Skeletal muscle satellite cell (primary cell): ENCODE results near the gene ADAMTSL2. TPM values are rescaled to one million over a fixed set of nuclear protein-coding genes. Genes with fewer than 3 reads are reported as not detected.
A peak's percentile ranks its signal among the peaks of the same experiment; 100 is the strongest.

Source experiments
- H3K27me3 ChIP-seq: 2 replicates; pipeline ENCODE4 v1.7.0; 2013; ENCODE audit warnings: low read length; ENCODE audit not compliant: control insufficient read depth, insufficient read depth
- H3K36me3 ChIP-seq: 2 replicates; pipeline ENCODE4 v1.7.0; 2013; ENCODE audit warnings: mild to moderate bottlenecking, control low read depth, low read length; ENCODE audit not compliant: insufficient read depth
- H3K4me1 ChIP-seq: 2 replicates; pipeline ENCODE4 v1.7.0; 2013; ENCODE audit warnings: low read length; ENCODE audit not compliant: control insufficient read depth, insufficient read depth
- H3K4me2 ChIP-seq: 2 replicates; pipeline ENCODE4 v1.7.0; 2013; ENCODE audit warnings: mild to moderate bottlenecking, low read length
- H3K4me3 ChIP-seq: 2 replicates; pipeline ENCODE4 v1.7.0; 2013; ENCODE audit warnings: low read length
- H3K9ac ChIP-seq: 2 replicates; pipeline ENCODE4 v1.7.0; 2013; ENCODE audit warnings: mild to moderate bottlenecking, low read depth, low read length, moderate library complexity
- H3K9me3 ChIP-seq: replicated peaks from 2 replicates; pipeline ENCODE4 v1.7.0; 2013; ENCODE audit warnings: mild to moderate bottlenecking, control low read depth, low read length
- total RNA-seq: library from RNA; depleted of rRNA; stranded (reverse); fragments of >200 nt; gene quantifications from 2 replicates; pipeline ENCODE4 v1.2.3, GENCODE V29; 2012; rRNA removed

Gene ADAMTSL2
- under 0.01 and 0.44 TPM in 2 replicates for total RNA-seq

DNA sequence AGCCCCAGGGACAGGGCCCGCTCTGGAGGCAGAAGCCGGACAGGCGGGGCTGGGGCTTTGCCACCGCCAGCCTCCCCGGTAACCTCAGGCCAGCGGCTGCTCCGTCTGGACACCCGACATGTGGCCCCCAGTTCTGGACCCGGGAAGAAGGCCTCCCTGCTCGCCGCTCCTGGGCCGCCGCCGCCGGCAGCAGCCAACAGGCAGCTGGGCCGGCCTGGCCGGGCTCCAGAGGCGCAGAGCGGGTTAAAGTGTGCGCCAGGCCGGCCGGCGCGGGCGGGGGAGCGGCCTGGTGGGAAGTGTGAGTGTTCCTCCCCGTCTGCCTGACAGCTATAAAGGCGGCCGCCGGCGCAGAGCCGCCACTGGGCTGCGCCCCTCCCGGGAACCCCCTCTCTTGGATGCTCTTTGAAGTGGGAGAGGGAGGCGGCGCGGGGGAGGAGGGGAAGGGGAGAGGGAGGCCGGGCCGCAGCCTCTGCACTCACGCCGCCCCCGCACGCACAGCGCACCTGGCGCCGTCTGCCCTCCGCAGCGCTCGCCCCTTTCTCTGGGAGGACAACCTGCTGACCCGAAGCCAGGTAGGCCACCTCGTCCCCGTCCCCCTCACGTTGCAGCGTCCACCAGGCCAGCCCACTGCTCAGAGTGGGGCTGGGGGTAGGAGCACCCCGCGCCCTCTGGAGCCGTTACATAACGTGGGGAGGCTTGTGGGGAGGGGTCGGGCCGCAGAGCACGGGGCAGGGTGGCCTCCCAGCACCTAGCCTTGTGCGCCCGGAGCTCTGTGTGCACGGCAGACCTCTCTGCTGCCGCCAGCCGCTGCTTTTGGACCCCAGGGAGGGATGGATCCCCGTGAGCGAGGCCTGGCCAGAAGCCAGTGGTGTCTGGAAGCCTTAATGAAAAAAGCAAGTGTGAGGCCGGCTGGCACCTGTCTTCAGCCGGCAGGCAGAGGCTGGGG is at the start of gene ADAMTSL2:
ADAMTSL2 (plus strand) TSS at position 359 of the 946 bp plus-strand sequence. CDS start 2,009 bp downstream, outside the sequence.
- Histone ChIP-seq H3K4me3 (peak within 1 kb of the TSS; percentile 45), H3K4me1 (peaks cover 9% of the 10 kb centered on the region), H3K9me3 (no peaks in the 10 kb centered on the region), H3K9ac (peak within 1 kb of the TSS; percentile 21), H3K4me2 (peak within 1 kb of the TSS; percentile 59), H3K27me3 (peaks cover 77% of the 10 kb centered on the region), H3K36me3 (no peaks in the 10 kb centered on the region)

DNA sequence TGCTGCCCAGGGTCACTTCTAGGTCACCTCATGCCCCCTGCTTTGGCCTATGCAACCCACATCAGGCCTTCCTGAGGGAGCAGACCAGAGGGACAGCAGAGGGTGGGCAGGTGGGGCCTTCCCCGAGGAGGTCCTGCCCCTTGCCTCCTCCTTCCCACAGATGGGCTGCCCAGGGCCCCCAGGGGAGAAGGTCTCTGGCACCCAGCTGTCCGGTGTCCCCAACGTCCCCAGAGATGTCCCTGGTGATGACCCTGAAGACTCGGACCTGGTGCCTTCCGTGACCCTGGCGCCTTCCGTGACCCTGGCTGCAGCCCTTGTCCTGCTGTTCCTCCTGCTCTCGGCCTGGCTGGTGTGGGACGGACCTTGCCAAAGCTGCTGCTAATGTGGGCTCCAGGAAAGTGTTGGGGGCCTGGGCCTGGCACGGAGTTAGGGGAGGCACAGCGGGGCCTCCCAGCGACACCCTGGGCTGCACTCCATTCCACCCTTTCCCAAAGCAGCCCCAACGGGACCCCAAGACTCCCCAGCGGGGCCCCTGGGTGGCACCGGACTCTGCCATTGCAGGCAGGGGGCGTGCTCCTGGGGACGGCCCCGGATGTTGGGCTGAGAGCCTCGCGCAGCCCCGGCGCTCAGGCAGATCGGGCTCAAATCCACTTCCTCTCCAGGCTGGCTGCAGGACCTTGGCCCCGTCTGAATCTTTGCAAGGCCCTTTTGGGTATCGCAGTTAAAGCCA is 48.8 kb upstream of the ADAMTSL2 start:
- Histone ChIP-seq H3K9me3 (no peaks in the 10 kb centered on the region), H3K27me3 (peaks cover 14% of the 10 kb centered on the region), H3K9ac (no peak overlapping the region), H3K4me2 (no peak overlapping the region), H3K4me3 (no peak overlapping the region), H3K36me3 (no peaks in the 10 kb centered on the region), H3K4me1 (no peaks in the 10 kb centered on the region)

DNA sequence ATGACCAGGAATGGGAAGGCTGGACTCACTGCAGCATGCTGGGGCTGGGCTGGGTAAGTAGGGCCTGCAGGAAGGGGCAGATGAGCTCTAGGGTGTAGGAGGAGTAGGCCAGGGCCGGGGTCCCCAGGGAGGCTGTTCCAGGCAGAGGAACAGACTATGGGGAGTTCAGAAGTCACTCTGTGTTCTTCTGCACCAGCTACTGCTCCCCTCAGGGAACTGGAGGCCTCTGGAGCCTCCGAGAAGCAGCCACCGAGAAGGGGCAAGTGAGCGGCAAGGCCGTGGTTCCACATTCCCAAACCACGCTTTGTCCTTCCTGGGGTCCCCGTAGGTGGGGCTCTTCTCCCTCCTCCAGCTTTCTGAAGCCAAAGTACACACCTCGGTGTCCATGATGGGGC is 47.2 kb upstream of the ADAMTSL2 start:
- H3K27me3 ChIP-seq, result peaks cover 14% of the 10 kb centered on the region
- no peaks in the 10 kb centered on the region for H3K9me3 ChIP-seq
- H3K36me3 ChIP-seq, result no peaks in the 10 kb centered on the region
- H3K9ac ChIP-seq, result no peak overlapping the region
- peaks cover 8% of the 10 kb centered on the region for H3K4me1 ChIP-seq
- H3K4me2 ChIP-seq, result no peak overlapping the region
- H3K4me3 ChIP-seq, result no peak overlapping the region

DNA sequence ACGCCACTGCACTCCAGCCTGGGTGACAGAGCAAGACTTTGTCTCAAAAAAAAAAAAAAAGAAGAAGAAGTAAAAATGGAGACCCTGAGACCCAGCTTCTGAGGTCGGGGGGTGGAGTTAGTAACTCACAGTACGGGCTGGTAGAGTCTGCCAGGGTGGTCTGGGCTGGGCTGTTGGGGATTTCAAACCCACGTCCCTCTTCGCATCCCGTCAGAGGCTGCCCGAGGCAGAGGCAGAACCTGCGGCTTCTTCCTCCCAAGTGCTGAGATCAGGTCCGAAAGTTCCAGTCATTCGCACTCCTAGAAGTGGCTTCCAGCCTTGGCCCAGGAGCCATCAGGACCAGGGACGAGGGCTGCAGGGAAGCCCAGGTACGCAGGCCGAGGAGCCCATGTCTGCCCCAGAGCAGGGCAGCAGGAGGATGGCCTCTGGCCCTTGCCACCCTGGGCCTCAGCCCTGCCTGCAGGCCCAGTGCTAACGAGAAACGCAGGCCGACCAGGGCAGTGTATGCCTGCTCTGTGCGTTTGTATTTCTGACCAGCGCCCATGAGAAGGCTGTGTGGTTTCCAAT is 45.7 kb upstream of the ADAMTSL2 start:
- no peak overlapping the region for H3K4me2 ChIP-seq
- H3K27me3 ChIP-seq, result peaks cover 4% of the 10 kb centered on the region
- no peak overlapping the region for H3K9ac ChIP-seq
- no peak overlapping the region for H3K4me3 ChIP-seq
- no peaks in the 10 kb centered on the region for H3K9me3 ChIP-seq
- H3K4me1 ChIP-seq, result peaks cover 14% of the 10 kb centered on the region
- H3K36me3 ChIP-seq, result no peaks in the 10 kb centered on the region

DNA sequence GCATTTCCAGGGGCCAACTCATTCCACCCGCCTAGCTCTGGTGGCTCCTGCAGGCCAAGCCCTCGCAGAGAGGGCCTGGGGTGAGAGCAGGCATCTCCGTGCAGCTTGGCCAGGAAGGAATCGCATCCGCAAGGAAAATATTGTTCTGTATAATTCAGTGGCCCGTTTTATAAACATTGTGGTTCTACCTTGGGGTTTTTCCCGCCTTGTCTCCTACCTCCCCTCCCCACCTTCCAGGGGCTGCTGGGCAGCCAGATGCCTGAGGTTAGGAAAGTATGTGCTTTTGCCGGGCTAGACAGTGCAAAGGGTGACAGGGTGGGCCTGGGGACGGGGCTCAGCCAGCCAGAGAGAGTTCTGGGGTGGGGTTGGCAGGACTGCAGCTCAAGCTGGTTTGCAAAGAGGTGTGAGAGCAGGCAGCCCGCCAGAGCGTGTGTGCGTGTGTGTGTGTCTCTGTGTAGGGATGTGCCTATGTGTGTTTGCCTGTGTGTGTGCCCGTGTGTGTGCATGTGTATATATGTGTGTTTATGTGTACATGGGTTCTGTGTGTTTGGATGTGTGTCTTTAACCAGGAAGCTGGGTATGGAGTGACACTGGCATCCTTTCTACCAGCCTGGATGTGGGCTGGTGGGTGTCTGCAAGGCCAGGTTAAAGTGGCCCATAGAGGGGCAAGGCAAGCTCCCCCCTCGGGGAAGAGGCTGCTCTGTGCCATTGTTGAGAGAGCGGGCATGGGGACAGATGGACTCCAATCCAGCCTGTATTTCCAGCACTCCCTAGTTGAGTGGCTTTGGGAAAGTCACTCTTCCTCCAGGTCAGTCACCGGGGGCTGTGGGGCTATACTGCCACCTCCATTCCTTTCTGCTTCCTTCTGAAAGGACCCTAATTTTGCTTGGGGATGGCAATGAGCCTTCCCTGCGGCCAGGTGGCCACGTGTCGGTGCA is 45.0 kb upstream of the ADAMTSL2 start:
- no peak overlapping the region for H3K4me3 ChIP-seq
- peaks cover 14% of the 10 kb centered on the region for H3K4me1 ChIP-seq
- H3K27me3 ChIP-seq, result peaks cover 2% of the 10 kb centered on the region
- no peak overlapping the region for H3K9ac ChIP-seq
- no peaks in the 10 kb centered on the region for H3K9me3 ChIP-seq
- no peak overlapping the region for H3K4me2 ChIP-seq
- no peaks in the 10 kb centered on the region for H3K36me3 ChIP-seq

DNA sequence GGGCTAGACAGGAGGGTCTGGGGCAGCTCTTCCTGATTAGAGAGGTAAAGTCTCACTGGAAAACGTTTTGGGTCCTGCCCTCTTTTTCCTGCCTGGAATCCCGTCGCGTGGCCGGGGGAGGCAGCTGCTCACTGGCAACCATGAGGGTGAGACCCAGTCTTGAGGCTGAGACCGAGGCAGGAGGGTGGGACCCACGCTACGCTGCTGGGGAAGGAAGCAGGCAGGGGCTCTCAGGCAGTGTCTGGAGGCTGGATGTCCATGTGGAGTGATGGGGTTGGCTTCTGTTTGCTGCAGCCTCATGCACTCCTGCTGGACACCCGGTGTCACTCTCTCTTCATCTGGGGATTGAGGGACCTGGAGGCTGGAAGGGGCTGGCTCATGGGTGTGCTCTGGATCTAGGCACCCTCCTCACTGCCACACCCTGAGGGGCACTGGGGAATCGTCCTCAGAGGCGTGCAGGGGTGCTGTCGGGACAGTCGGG is 44.3 kb upstream of the ADAMTSL2 start:
- no peak overlapping the region for H3K4me2 ChIP-seq
- no peaks in the 10 kb centered on the region for H3K36me3 ChIP-seq
- no peak overlapping the region for H3K4me3 ChIP-seq
- no peaks in the 10 kb centered on the region for H3K9me3 ChIP-seq
- H3K4me1 ChIP-seq, result peaks cover 14% of the 10 kb centered on the region
- H3K9ac ChIP-seq, result no peak overlapping the region
- peaks cover 2% of the 10 kb centered on the region for H3K27me3 ChIP-seq

DNA sequence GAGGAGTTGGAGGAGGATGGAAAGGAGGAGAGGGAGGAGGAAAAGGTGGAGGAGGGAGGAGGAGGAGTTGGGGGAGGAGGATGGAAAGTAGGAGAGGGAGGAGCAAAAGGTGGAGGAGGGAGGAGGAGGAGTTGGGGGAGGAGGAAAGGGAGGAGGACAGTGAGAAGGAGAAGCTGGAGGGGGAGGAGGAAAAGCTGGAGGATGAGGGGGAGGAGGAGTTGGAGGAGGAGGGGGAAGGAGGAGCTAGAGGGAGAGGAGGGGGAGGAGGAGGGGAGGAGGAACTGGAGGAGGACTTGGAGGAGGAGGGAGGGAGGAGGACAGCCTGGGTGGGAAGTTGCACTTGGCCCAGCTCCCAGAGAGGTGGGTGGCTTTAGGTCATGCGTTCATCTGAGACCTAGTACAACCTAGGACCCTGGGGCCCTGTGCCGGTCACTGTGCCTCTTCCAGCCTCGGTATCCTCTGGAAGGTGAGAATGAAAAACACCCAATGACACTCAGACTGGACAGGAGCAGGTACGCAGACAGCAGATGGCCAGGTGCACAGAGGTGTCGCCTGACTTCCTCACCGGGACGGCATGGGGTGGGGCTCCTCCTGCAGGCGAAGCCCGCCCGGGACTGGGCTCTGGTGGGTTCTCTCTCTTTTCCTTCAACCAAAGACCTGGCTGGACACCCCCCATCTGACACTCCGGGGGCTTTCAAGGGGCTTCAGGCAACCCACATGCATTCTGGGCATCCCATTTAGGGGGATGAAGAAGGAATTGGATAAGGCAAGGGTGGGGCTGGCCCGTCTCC is 43.4 kb upstream of the ADAMTSL2 start:
- H3K4me1 ChIP-seq, result peaks cover 14% of the 10 kb centered on the region

DNA sequence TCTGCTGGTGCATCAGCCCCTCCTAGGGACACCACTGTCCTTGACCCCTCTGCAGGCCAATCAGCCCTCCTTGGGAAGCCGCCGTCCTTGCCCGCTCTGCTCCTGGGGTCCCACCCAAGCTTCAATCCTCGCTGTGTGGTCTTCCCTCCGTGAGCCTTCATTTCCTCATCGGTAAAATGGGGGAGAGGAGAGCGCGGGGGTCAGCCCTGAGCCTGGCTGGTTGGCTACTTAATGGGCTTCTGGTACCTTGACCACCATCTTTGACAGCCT is 42.9 kb upstream of the ADAMTSL2 start:
- Histone ChIP-seq H3K9ac (no peak overlapping the region), H3K27me3 (peaks cover 2% of the 10 kb centered on the region), H3K9me3 (no peaks in the 10 kb centered on the region), H3K4me2 (no peak overlapping the region), H3K4me1 (peaks cover 14% of the 10 kb centered on the region), H3K36me3 (no peaks in the 10 kb centered on the region), H3K4me3 (no peak overlapping the region)

More for the DNA sequence above, 43.4 kb upstream of the ADAMTSL2 start:
- Histone ChIP-seq H3K36me3 (no peaks in the 10 kb centered on the region), H3K4me3 (no peak overlapping the region), H3K9me3 (no peaks in the 10 kb centered on the region), H3K9ac (no peak overlapping the region), H3K4me2 (no peak overlapping the region), H3K27me3 (peaks cover 2% of the 10 kb centered on the region)

DNA sequence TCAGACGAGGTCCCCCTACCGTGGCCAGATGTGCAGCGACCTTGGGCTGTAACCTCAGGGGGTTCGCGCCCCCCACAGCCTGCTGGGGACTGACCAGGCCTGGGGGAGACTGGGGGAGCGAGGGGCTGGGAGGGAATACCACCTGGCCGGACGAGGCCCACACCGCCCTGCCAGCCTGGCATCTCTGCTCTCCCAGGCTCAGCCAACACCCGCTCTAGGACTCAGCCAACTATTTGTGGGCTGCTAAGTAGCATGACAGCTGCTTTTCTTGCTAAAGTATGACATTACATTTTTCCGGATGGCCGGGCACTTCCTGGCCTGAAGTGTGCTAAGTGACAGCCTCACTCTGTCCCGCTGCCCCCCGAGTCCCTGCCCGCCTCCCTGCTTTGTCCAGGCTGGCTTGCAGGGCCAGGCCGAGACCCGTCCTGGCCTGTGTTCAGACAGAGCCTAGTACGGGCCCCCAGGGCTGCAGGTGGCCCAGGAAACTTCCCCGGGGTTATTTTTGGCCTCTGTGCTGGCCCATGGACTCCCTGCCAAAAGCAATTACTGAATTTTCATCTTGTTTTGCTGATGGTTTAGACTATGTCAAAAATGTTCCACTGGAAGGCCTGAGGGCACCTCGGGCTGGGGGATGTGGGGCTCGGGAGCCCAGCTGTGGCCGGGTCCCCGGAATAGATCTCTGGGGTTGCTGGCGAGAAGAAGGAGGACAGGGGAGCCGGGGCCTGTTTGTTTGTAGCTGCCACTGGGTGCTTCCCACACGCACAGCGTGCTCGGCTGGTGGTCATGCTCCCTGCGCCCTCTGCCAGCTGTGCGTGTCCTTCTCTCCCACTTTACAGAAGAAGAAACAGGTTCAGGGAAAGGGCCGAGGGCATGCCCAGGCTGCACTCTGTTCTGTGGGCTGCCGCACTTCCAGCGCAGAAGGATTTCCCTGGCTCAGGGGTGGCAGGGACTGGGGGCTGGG is 42.2 kb upstream of the ADAMTSL2 start:
- H3K27me3 ChIP-seq, result peaks cover 8% of the 10 kb centered on the region
- no peaks in the 10 kb centered on the region for H3K9me3 ChIP-seq
- peaks cover 14% of the 10 kb centered on the region for H3K4me1 ChIP-seq
- peak overlapping the region; percentile 55 for H3K9ac ChIP-seq
- H3K36me3 ChIP-seq, result no peaks in the 10 kb centered on the region
- peak overlapping the region; percentile 22 for H3K4me2 ChIP-seq
- no peak overlapping the region for H3K4me3 ChIP-seq
